GM08714 (cell line): ENCODE results near the gene BFAR.
"Not testable (repeated sequence)": the region's sequence is repeated elsewhere in the genome, so short reads cannot be mapped to it uniquely, and the experiment has no call there.

Source experiments
- H3K4me3 ChIP-seq: fragments of 200-500 bp; sonication (Bioruptor generic); 2 replicates; pipeline ENCODE4 v1.5.1; 2014; ENCODE audit warnings: mild to moderate bottlenecking, low read length, inconsistent platforms
- ZNF274 ChIP-seq: IDR thresholded peaks from 2 replicates; pipeline ENCODE4 v1.6.1; 2012; ENCODE audit warnings: mild to moderate bottlenecking, low read depth, low read length

Gene BFAR

GRCh38 chr16:14629612-14629918, 3.2 kb upstream of the BFAR start:
- peak overlapping the region; percentile 95 for H3K4me3 ChIP-seq
- TF ChIP-seq ZNF274, result no peak

GRCh38 chr16:14629919-14630619, 2.7 kb upstream of the BFAR start, which contains the start of gene PARN:
TSS of gene PARN (minus strand) at chr16:14630260. CDS start at chr16:14630125, 135 bp downstream.
- TF ChIP-seq ZNF274, result no peak
- H3K4me3 ChIP-seq, result peak within 1 kb of the TSS; percentile 95

GRCh38 chr16:14630620-14631330, 2.0 kb upstream of the BFAR start:
- H3K4me3 ChIP-seq, result peak overlapping the region; percentile 27; the same call in 1 of the 2 replicates

GRCh38 chr16:14634389-14634725, 1.6 kb downstream of the BFAR start:
- H3K4me3 ChIP-seq, result peak overlapping the region; percentile 77

GRCh38 chr16:14635395-14636165, 2.8 kb downstream of the BFAR start:
- H3K4me3 ChIP-seq, result no peak overlapping the region
- TF ChIP-seq ZNF274, result no peak

More at GRCh38 chr16:14634389-14634725, 1.6 kb downstream of the BFAR start:
- no peak for TF ChIP-seq ZNF274

GRCh38 chr16:14636179-14636950, 3.6 kb downstream of the BFAR start:
- not testable (repeated sequence) for H3K4me3 ChIP-seq

- not testable (repeated sequence) for H3K4me3 ChIP-seq
These were observed 4.1 kb downstream of the BFAR start for GRCh38 chr16:14636951-14637240.

- no peak overlapping the region for H3K4me3 ChIP-seq
- TF ChIP-seq ZNF274, result no peak
These were observed 7.8 kb downstream of the BFAR start for GRCh38 chr16:14640538-14640937.

GRCh38 chr16:14641206-14641605, 8.5 kb downstream of the BFAR start:
- H3K4me3 ChIP-seq, result no peak overlapping the region
- TF ChIP-seq ZNF274, result no peak

GRCh38 chr16:14641926-14642325, 9.2 kb downstream of the BFAR start:
- H3K4me3 ChIP-seq, result no peak overlapping the region
- no peak for TF ChIP-seq ZNF274

GRCh38 chr16:14649816-14650215, 17.1 kb downstream of the BFAR start:
- no peak for TF ChIP-seq ZNF274

GRCh38 chr16:14650629-14651028, 17.9 kb downstream of the BFAR start:
- no peak overlapping the region for H3K4me3 ChIP-seq

More at GRCh38 chr16:14649816-14650215, 17.1 kb downstream of the BFAR start:
- H3K4me3 ChIP-seq, result no peak overlapping the region

GRCh38 chr16:14652726-14653125, 20.0 kb downstream of the BFAR start:
- H3K4me3 ChIP-seq, result no peak overlapping the region
- no peak for TF ChIP-seq ZNF274

More at GRCh38 chr16:14650629-14651028, 17.9 kb downstream of the BFAR start:
- TF ChIP-seq ZNF274, result no peak

GRCh38 chr16:14658063-14658462, 25.3 kb downstream of the BFAR start:
- TF ChIP-seq ZNF274, result no peak
- no peak overlapping the region for H3K4me3 ChIP-seq
